Esophagus squamous epithelium (tissue), 4 donors: Measurements from ENCODE around the gene NOP16.

Source experiments
- CTCF ChIP-seq, 6 experiments: fragments of 450-650 bp in 4 of 6; fragments of 200-600 bp in 2 of 6; sonication (generic) in 2 of 6; IDR thresholded peaks; one replicate each; pipeline ENCODE4 v1.5.1; 2016 to 2019; ENCODE audit warnings: antibody characterized with exemption in 6 of 6, mild to moderate bottlenecking in 4 of 6, moderate library complexity in 4 of 6
- POLR2A ChIP-seq, 4 donors: fragments of 450-650 bp; IDR thresholded peaks; one replicate each; pipeline ENCODE4 v1.6.1; 2017; ENCODE audit warnings: antibody characterized with exemption in 4 of 4, mild to moderate bottlenecking in 4 of 4, moderate library complexity in 3 of 4

GRCh38 chr5:176382721-176383120 lies 5.7 kb downstream of the NOP16 start:
- TF ChIP-seq CTCF (IDR thresholded peaks at IDR 0.05) (no peak), POLR2A (IDR thresholded peaks at IDR 0.05) (no peak)
